Thyroid gland (tissue), 4 donors: ENCODE data around the gene ZNF208. TPM values are rescaled to one million over a fixed set of nuclear protein-coding genes. Genes with fewer than 3 reads are reported as not detected.

ENCODE experiments used
- DNase-seq, 2 donors: peaks; one replicate each; pipeline ENCODE4 v3.0.0-alpha.2; 2019
- H3K27ac ChIP-seq, 3 donors: fragments of 200-600 bp; sonication (generic); 1 replicate in 2 of 3; 2 replicates in 1 of 3; pipeline ENCODE4 v1.5.1; 2016 to 2019; ENCODE audit warnings: mild to moderate bottlenecking in 1 of 3, moderate library complexity in 1 of 3
- H3K27me3 ChIP-seq: fragments of 200-600 bp; sonication (generic); one replicate; pipeline ENCODE4 v1.5.1; 2019
- H3K36me3 ChIP-seq, 2 donors: fragments of 200-600 bp; sonication (generic); one replicate each; pipeline ENCODE4 v1.5.1; 2016 to 2019
- H3K4me1 ChIP-seq, 2 donors: fragments of 200-600 bp; sonication (generic); one replicate each; pipeline ENCODE4 v1.5.1; 2017 to 2019
- H3K4me3 ChIP-seq, 3 donors: fragments of 200-600 bp; sonication (generic); replicated peaks in 1 of 3; 1 replicate in 2 of 3; 2 replicates in 1 of 3; pipeline ENCODE4 v1.5.1; 2016; ENCODE audit warnings: mild to moderate bottlenecking in 1 of 3
- H3K9me3 ChIP-seq: fragments of 200-600 bp; sonication (generic); one replicate; pipeline ENCODE4 v1.5.1; 2017
- POLR2A ChIP-seq, 2 donors: fragments of 450-650 bp; IDR thresholded peaks; one replicate each; pipeline ENCODE4 v1.6.1; 2017; ENCODE audit warnings: antibody characterized with exemption in 2 of 2, mild to moderate bottlenecking in 2 of 2, moderate library complexity in 1 of 2
- WGBS, 2 donors: methylation state at CpG; one replicate each; pipeline ENCODE4 v1.1.5; 2017; 5-methylcytosine and 5-hydroxymethylcytosine counted together
- intact Hi-C: fragments of 100-400 bp; cut with DNase I; formaldehyde crosslinking; loops from one replicate; pipeline ENCODE4 v1.15.1; 2023
- total RNA-seq, 4 donors: library from RNA; depleted of rRNA; stranded (reverse); fragments of >200 nt; gene quantifications; one replicate each; pipeline ENCODE4 v1.2.3, GENCODE V29; 2016
- TF ChIP-seq, protein P1 (sequence below), 6 experiments: fragments of 200-600 bp in 3 of 6; fragments of 450-650 bp in 3 of 6; sonication (generic) in 3 of 6; IDR thresholded peaks; one replicate each; pipeline ENCODE4 v1.5.1; 2016 to 2019; ENCODE audit warnings: antibody characterized with exemption in 6 of 6, mild to moderate bottlenecking in 2 of 6, inconsistent platforms in 1 of 6, moderate library complexity in 1 of 6

The ZNF208 gene
- total RNA-seq, 4 donors from 2014 or later, result 17.8 to 44.1 (median 27.2) TPM

DNA sequence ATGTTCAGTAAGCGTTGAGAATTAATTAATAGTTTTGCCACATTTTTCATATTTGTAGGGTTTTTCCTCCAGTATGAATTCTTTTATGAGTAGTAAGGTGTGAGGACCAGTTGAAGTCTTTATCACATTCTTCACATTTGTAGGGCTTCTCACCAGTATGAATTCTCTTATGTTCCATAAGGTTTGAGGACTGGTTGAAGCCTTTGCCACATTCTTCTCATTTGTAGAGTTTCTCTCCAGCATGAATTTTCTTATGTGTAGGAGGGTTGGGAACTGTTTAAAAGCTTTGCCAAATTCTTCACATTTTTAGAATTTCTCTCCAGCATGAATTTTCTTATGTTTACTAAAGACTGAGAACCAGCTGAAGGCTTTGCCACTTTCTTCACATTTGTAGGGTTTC, 40.3 kb downstream of the ZNF208 start:
- no peaks in the 10 kb centered on the region for H3K4me1 ChIP-seq
- no peak overlapping the region for H3K4me3 ChIP-seq
- DNase-seq, result no peak
- H3K9me3 ChIP-seq, result peaks cover 8% of the 10 kb centered on the region
- peaks cover 8 to 10% of the 10 kb centered on the region in 2 donors for H3K36me3 ChIP-seq
- H3K27me3 ChIP-seq, result no peaks in the 10 kb centered on the region
- 93 to 94% methylated on average over 1 of the region's 1 CpG for WGBS, 2 donors
- intact Hi-C loops, result no loop called here
- no peak overlapping the region for H3K27ac ChIP-seq
- no peak for TF ChIP-seq POLR2A (IDR thresholded peaks at IDR 0.05)
- TF ChIP-seq, protein P1, sequence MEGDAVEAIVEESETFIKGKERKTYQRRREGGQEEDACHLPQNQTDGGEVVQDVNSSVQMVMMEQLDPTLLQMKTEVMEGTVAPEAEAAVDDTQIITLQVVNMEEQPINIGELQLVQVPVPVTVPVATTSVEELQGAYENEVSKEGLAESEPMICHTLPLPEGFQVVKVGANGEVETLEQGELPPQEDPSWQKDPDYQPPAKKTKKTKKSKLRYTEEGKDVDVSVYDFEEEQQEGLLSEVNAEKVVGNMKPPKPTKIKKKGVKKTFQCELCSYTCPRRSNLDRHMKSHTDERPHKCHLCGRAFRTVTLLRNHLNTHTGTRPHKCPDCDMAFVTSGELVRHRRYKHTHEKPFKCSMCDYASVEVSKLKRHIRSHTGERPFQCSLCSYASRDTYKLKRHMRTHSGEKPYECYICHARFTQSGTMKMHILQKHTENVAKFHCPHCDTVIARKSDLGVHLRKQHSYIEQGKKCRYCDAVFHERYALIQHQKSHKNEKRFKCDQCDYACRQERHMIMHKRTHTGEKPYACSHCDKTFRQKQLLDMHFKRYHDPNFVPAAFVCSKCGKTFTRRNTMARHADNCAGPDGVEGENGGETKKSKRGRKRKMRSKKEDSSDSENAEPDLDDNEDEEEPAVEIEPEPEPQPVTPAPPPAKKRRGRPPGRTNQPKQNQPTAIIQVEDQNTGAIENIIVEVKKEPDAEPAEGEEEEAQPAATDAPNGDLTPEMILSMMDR (IDR thresholded peaks at IDR 0.05), result no peak

DNA sequence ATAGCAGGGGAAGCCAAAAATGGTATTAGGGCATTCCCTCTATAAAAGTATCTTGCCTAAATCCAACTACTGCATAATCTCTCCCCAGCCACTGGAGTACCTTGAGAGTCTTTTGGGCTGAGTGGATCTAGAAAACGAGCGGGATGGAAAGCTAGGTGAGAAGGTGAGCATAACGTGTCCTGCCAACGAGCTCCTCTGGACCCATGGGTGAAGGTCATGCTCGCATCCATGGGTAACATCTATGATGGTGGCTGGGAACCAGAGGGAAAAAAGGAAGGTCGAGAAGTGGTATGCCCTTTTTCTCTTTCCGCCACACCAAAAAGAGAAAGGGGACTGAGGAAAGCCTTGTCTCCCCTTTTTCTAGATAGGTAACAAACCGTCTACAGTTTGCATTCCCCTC, 63.0 kb downstream of the ZNF208 start:
- intact Hi-C loops, result no loop called here
- no peaks in the 10 kb centered on the region for H3K36me3 ChIP-seq
- TF ChIP-seq POLR2A (IDR thresholded peaks at IDR 0.05), result no peak
- TF ChIP-seq, protein P1 (IDR thresholded peaks at IDR 0.05), result no peak
- H3K27me3 ChIP-seq, result no peaks in the 10 kb centered on the region
- no peak for DNase-seq
- 65 to 78% methylated on average over 8 of the region's 8 CpGs for WGBS, 2 donors
- no peak overlapping the region for H3K4me3 ChIP-seq
- H3K9me3 ChIP-seq, result no peaks in the 10 kb centered on the region
- no peaks in the 10 kb centered on the region for H3K4me1 ChIP-seq
- no peak overlapping the region for H3K27ac ChIP-seq

DNA sequence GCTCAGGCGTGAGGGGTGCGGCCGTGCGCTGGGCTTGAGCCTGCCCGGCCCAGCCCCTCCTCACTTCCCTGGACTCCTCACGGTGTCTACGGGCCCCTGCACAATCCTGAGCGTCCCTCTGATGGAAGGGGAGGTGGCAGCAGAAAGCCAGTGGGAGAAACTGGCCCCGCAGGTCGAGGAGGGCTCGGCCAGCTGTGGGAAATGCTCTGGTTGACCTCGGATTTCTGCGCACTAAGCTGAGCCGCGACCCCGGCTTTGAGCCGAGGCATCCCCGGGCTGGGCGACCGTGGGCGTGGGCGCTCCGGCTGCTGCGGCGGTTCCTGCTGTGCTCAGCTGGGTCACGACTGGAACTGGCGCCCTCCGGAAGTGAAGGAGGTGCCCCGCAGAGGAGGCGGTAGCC, 70.1 kb downstream of the ZNF208 start:
- TF ChIP-seq POLR2A (IDR thresholded peaks at IDR 0.05), result no peak
- TF ChIP-seq, protein P1 (IDR thresholded peaks at IDR 0.05), result no peak
- no peaks in the 10 kb centered on the region for H3K4me1 ChIP-seq
- 80 to 88% methylated on average over 23 to 29 of the region's 30 CpGs for WGBS, 2 donors
- no peak for DNase-seq
- H3K36me3 ChIP-seq, result no peaks in the 10 kb centered on the region
- no peaks in the 10 kb centered on the region for H3K27me3 ChIP-seq
- H3K27ac ChIP-seq, result no peak overlapping the region
- no peaks in the 10 kb centered on the region for H3K9me3 ChIP-seq
- H3K4me3 ChIP-seq, result no peak overlapping the region
- intact Hi-C loops, result no loop called here

DNA sequence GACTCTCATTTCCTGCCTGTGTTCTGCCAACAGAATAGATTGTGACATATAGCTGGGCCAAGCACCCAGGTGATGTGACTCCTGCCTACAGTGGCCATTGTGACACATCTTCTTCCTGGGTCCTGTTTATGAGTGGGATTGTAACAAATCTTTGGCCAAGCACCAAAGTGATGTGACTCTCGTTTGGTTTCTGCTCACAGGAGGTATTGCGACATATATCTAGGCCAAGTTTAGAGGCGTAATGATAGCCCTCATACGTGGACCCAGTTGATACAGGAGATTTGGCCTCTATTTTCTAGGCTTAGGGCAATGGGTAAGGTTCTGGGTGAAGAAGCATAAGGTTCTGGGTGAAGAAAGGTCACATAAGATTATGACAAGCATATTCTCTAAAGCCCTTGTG, 76.2 kb downstream of the ZNF208 start:
- intact Hi-C loops, result no loop called here
- Histone ChIP-seq H3K9me3 (no peaks in the 10 kb centered on the region), H3K36me3 (no peaks in the 10 kb centered on the region), H3K4me3 (no peak overlapping the region), H3K27ac (no peak overlapping the region), H3K4me1 (no peaks in the 10 kb centered on the region), H3K27me3 (no peaks in the 10 kb centered on the region)
- WGBS, 2 donors, result 60 to 66% methylated on average over 4 of the region's 4 CpGs
- DNase-seq, result no peak
- TF ChIP-seq, protein P1 (IDR thresholded peaks at IDR 0.05), result no peak
- no peak for TF ChIP-seq POLR2A (IDR thresholded peaks at IDR 0.05)

DNA sequence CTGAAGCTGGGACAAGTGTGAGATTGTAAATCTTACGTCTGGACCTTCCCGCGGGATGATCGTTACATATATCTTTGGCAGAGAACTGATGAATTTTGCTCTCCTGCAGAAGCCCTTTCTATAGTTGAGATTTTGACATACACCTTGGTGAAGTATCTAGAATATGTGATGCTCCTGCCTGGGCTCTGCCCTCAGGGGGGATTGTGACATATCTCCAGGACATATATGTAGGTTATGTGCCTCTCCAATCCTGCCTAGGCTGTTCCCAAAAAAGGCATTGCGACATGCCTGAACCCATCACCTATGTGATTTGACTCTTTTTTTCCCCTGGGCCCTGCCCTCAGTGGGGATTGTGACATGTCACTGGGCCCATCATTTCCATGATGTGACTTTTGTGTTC, 76.6 kb downstream of the ZNF208 start:
- intact Hi-C loops, result no loop called here
- no peak overlapping the region for H3K27ac ChIP-seq
- TF ChIP-seq, protein P1 (IDR thresholded peaks at IDR 0.05), result no peak
- no peak for TF ChIP-seq POLR2A (IDR thresholded peaks at IDR 0.05)
- no peaks in the 10 kb centered on the region for H3K4me1 ChIP-seq
- no peaks in the 10 kb centered on the region for H3K9me3 ChIP-seq
- DNase-seq, result no peak
- H3K4me3 ChIP-seq, result no peak overlapping the region
- H3K36me3 ChIP-seq, result no peaks in the 10 kb centered on the region
- 97 to 100% methylated on average over 5 of the region's 5 CpGs for WGBS, 2 donors
- H3K27me3 ChIP-seq, result no peaks in the 10 kb centered on the region
